Measurements from ENCODE around the gene TRIM3.

DNA sequence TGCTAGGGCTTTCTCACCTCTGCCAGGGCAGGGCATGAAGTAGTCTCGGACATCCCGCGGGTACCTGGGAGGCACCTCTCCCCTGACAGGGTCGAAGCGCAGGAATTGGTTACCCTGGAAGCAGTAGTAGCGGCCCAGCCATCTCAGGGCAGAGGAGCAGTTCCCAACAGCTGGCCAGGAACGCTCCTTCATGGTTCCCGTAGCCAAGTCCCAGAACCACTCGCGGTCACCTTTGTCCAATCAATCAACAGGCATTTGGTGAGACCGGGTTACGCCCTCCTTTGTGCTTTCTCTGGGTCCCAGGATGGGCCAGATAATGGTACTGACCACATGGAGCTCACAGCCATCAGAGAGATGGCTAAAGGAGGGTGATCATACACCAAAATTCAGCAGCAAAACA lies 36.3 kb downstream of the TRIM3 start:
- no peak for TF ChIP-seq CTCF (IDR thresholded peaks at IDR 0.05; ENCODE audit: poor library complexity, severe bottlenecking)
- TF ChIP-seq SMC3 (conservative IDR thresholded peaks at IDR 0.05; ENCODE audit: poor library complexity): no peak
- TF ChIP-seq REST (IDR thresholded peaks at IDR 0.05; ENCODE audit: borderline replicate concordance): no peak
- TF ChIP-seq RAD21 (conservative IDR thresholded peaks at IDR 0.05): no peak
- TF ChIP-seq POLR2AphosphoS5 (IDR thresholded peaks at IDR 0.05): no peak
- no peak for TF ChIP-seq TAF1 (IDR thresholded peaks at IDR 0.05; ENCODE audit: low read depth)
- no peak for TF ChIP-seq EP300 (conservative IDR thresholded peaks at IDR 0.05; ENCODE audit: poor library complexity, severe bottlenecking)
- no peak for TF ChIP-seq EZH2 (IDR thresholded peaks at IDR 0.05; ENCODE audit: borderline replicate concordance, insufficient read depth, low read length, poor library complexity, severe bottlenecking)
